CD8-positive, alpha-beta memory T cell (primary cell): Measurements from ENCODE around the gene BIRC3. TPM values are rescaled to one million over a fixed set of nuclear protein-coding genes. Genes with fewer than 3 reads are reported as not detected.
"Not testable (repeated sequence)": the region's sequence is repeated elsewhere in the genome, so short reads cannot be mapped to it uniquely, and the experiment has no call there.

Experiments
- CTCF ChIA-PET: fragments of 350-600 bp; sonication (Branson Sonifier 250); formaldehyde crosslinking; loops from one replicate; lab custom pipeline; 2021; ENCODE audit warnings: antibody characterized with exemption; lab: Charles Lee
- POLR2A ChIA-PET: fragments of 350-600 bp; sonication (Branson Sonifier 250); formaldehyde crosslinking; loops from one replicate; lab custom pipeline; 2021; ENCODE audit warnings: antibody characterized with exemption; lab: Charles Lee
- DNase-seq, 5 donors: peaks; one replicate each; pipeline versions ENCODE4 v3.0.0 to v3.0.0-alpha.2; 2020 to 2022; ENCODE audit warnings: mixed read lengths in 1 of 5
- H3K27ac ChIP-seq: one replicate; pipeline ENCODE4 v1.7.0; 2013; ENCODE audit warnings: low read depth, mild to moderate bottlenecking, low read length, moderate library complexity
- H3K27me3 ChIP-seq: 2 replicates; pipeline ENCODE4 v1.7.0; 2013; ENCODE audit warnings: low read length, mild to moderate bottlenecking; ENCODE audit not compliant: insufficient read depth, poor library complexity, severe bottlenecking
- H3K36me3 ChIP-seq: 2 replicates; pipeline ENCODE4 v1.7.0; 2013; ENCODE audit warnings: mild to moderate bottlenecking, low read length, moderate library complexity; ENCODE audit not compliant: insufficient read depth
- H3K4me1 ChIP-seq: 2 replicates; pipeline ENCODE4 v1.7.0; 2013; ENCODE audit warnings: mild to moderate bottlenecking, low read length, moderate library complexity; ENCODE audit not compliant: insufficient read depth
- H3K4me3 ChIP-seq: 2 replicates; pipeline ENCODE4 v1.7.0; 2013; ENCODE audit warnings: mild to moderate bottlenecking, low read length
- H3K9me3 ChIP-seq: 2 replicates; pipeline ENCODE4 v1.7.0; 2013; ENCODE audit warnings: mild to moderate bottlenecking, low read length
- H3K27ac Mint-ChIP-seq, 8 donors: one replicate each; pipeline ENCODE4 v1.8.0; 2020 to 2021; ENCODE audit warnings: mixed read lengths in 8 of 8, mild to moderate bottlenecking in 6 of 8, inconsistent platforms in 3 of 8, moderate library complexity in 3 of 8
- H3K27me3 Mint-ChIP-seq, 2 donors: one replicate each; pipeline ENCODE4 v1.8.0; 2020 to 2021; ENCODE audit warnings: mixed read lengths in 2 of 2, mild to moderate bottlenecking in 1 of 2, moderate library complexity in 1 of 2
- H3K36me3 Mint-ChIP-seq, 3 donors: one replicate each; pipeline ENCODE4 v1.8.0; 2020 to 2021; ENCODE audit warnings: mixed read lengths in 3 of 3, inconsistent platforms in 1 of 3, mild to moderate bottlenecking in 1 of 3
- H3K4me1 Mint-ChIP-seq, 3 donors: one replicate each; pipeline ENCODE4 v1.8.0; 2020 to 2021; ENCODE audit warnings: mixed read lengths in 3 of 3, inconsistent platforms in 1 of 3, mild to moderate bottlenecking in 1 of 3
- H3K4me3 Mint-ChIP-seq, 7 donors: one replicate each; pipeline ENCODE4 v1.8.0; 2020 to 2021; ENCODE audit warnings: mixed read lengths in 7 of 7, mild to moderate bottlenecking in 6 of 7, moderate library complexity in 4 of 7, inconsistent platforms in 2 of 7
- H3K9me3 Mint-ChIP-seq, 5 donors: one replicate each; pipeline ENCODE4 v1.8.0; 2020 to 2022; ENCODE audit warnings: mixed read lengths in 5 of 5, mild to moderate bottlenecking in 3 of 5, moderate library complexity in 2 of 5, inconsistent platforms in 1 of 5
- polyA plus RNA-seq: library from polyadenylated mRNA; unstranded; fragments of 300-500 nt; fragmentation: Illumina TruSeq; gene quantifications from one replicate; pipeline ENCODE4 v1.2.3, GENCODE V29; 2021
- total RNA-seq, 2 experiments: library from RNA; stranded (reverse); gene quantifications; one replicate each; pipeline ENCODE4 v1.2.3, GENCODE V29; 2021

The BIRC3 gene
- total and polyA plus RNA-seq, 3 experiments from 2014 or later = 36.7 to 199 (median 191) TPM

DNA sequence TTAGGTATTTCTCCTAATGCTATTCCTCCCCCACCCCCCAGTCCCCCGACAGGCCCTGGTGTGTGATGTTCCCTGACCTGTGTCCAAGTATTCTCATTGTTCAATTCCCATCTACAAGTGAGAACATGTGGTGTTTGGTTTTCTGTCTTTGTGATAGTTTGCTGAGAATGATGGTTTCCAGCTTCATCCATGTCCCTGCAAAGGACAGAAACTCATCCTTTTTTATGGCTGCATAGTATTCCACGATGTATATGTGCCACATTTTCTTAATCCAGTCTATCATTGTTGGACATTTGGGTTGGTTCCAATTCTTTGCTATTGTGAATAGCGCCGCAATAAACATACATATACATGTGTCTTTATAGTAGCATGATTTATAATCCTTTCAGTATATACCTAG, 20.5 kb upstream of the BIRC3 start:
- POLR2A ChIA-PET, H3K27me3 Mint-ChIP-seq, H3K36me3 ChIP-seq, H3K9me3 ChIP-seq, H3K36me3 Mint-ChIP-seq, DNase-seq, H3K27ac ChIP-seq, H3K9me3 Mint-ChIP-seq, H3K4me3 ChIP-seq, H3K4me3 Mint-ChIP-seq, H3K27ac Mint-ChIP-seq, H3K27me3 ChIP-seq: not testable (repeated sequence)
- CTCF ChIA-PET = interaction anchor here (0.9 to 5.8 kb wide), 5 partner anchors 9 to 45 kb away, joined by 4 to 72 read pairs (median 45); partner anchors contain the start of gene BIRC3
- H3K4me1 ChIP-seq = peaks cover 37% of the 10 kb centered on the region
- H3K4me1 Mint-ChIP-seq = peaks cover 43 to 67% (median 59%) of the 10 kb centered on the region in 3 donors

DNA sequence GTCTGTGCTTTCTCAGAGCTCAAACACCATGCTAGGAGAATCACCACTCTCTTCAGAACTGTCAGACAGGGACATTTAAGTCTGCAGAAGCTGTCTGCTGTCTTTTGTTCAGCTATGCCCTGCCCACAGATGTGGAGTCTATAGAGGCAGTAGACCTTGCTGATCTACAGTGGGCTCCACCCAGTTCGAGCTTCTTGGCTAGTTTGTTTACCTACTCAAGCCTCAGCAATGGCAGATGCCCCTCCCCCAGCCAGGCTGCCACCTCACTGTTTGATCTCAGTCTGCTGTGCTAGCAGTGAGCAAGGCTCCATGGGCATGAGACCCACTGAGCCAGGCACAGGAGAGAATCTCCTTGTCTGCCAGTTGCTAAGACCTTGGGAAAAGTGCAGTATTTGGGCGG, 16.4 kb upstream of the BIRC3 start:
- H3K4me1 ChIP-seq = peaks cover 56% of the 10 kb centered on the region
- H3K36me3 ChIP-seq, H3K27me3 Mint-ChIP-seq, H3K27me3 ChIP-seq, H3K27ac ChIP-seq: not testable (repeated sequence)
- Mint-ChIP-seq H3K36me3 (peaks cover 0 to 15% (median 6%) of the 10 kb centered on the region in 3 donors), H3K4me1 (peaks cover 58 to 68% (median 66%) of the 10 kb centered on the region in 3 donors), H3K27ac (peak overlapping the region in 6 of 8 donors; percentile 9 to 77 (median 64)), H3K4me3 (peak overlapping the region in 3 of 7 donors; percentile 19 to 24 (median 19)), H3K9me3 (peaks cover 3 to 17% (median 10%) of the 10 kb centered on the region in 5 donors)
- POLR2A ChIA-PET = interaction anchor here (0.6 to 1.4 kb wide), 4 partner anchors 14 to 26 kb away, joined by 4 to 8 read pairs (median 5); partner anchors contain the start of gene BIRC3
- DNase-seq = peak in 3 of 5 donors; percentile 46 to 84 (median 60)
- peak overlapping the region; percentile 29 for H3K4me3 ChIP-seq
- CTCF ChIA-PET = interaction anchor here (1.0 to 3.0 kb wide), 10 partner anchors 13 to 195 kb away, joined by 3 to 15 read pairs (median 5); no protein-coding TSS in a partner anchor
- H3K9me3 ChIP-seq = peaks cover 10% of the 10 kb centered on the region

DNA sequence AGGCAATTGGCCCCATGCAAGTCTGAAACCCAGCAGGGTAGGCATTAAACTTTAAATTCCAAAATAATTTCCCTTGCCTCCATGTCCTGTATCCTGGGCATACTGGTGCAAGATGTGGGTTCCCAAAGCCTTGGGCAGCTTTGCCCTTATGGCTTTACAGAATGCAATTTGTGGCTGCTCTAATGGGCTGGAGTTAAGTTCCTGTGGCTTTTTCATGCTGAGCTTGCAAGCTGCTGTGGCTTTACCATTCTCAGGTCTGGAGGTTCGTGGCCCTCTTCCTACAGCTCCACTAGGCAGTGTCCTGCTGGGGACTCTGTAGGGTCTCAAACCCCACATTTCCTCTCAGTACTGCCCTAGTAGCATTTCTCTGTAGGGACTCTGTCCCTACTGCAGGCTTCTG, 15.0 kb upstream of the BIRC3 start:
- peak overlapping the region in 4 of 8 donors; percentile 30 to 88 (median 68) for H3K27ac Mint-ChIP-seq
- H3K4me1 ChIP-seq = peaks cover 68% of the 10 kb centered on the region
- CTCF ChIA-PET = interaction anchor here (0.9 to 1.2 kb wide), 3 partner anchors 8 to 16 kb away, joined by 3 to 4 read pairs (median 3); no protein-coding TSS in a partner anchor
- H3K36me3 Mint-ChIP-seq = peaks cover 0 to 15% (median 6%) of the 10 kb centered on the region in 3 donors
- H3K4me3 ChIP-seq = peak overlapping the region; percentile 1
- peaks cover 72 to 80% (median 78%) of the 10 kb centered on the region in 3 donors for H3K4me1 Mint-ChIP-seq
- DNase-seq = no peak
- no peak overlapping the region for H3K27ac ChIP-seq
- no peaks in the 10 kb centered on the region for H3K36me3 ChIP-seq
- H3K27me3 Mint-ChIP-seq = peaks cover 0 to 1% of the 10 kb centered on the region in 2 donors
- H3K9me3 Mint-ChIP-seq = peaks cover 3 to 17% (median 10%) of the 10 kb centered on the region in 5 donors
- peaks cover 10% of the 10 kb centered on the region for H3K9me3 ChIP-seq
- POLR2A ChIA-PET = no interaction called here
- H3K27me3 ChIP-seq = no peaks in the 10 kb centered on the region
- H3K4me3 Mint-ChIP-seq = peak overlapping the region in 1 of 7 donors; percentile 49

DNA sequence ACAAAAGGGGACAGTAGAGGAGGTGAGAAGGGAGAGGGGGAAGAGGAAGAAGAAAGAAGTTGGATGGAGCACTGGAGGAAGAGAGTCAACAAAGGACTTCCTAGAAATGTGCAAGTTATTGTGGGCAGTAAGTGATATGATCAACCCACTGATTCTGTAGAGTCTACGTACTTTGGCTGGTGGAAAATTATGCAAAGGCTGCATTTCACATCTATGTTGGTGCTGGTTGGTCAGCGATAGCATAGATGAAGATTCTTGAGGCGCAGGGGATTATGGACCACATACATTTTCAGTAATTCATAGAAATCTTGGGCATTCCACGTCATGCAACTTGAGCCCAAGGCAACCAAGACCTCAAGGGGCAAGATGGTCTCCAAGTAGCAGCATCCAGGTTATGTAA, 12.6 kb upstream of the BIRC3 start:
- Histone ChIP-seq H3K4me1 (peaks cover 82% of the 10 kb centered on the region), H3K36me3 (no peaks in the 10 kb centered on the region), H3K4me3 (no peak overlapping the region), H3K27me3 (no peaks in the 10 kb centered on the region), H3K9me3 (peaks cover 10% of the 10 kb centered on the region), H3K27ac (no peak overlapping the region)
- CTCF ChIA-PET = no interaction called here
- POLR2A ChIA-PET = no interaction called here
- Mint-ChIP-seq H3K36me3 (peaks cover 0 to 15% (median 6%) of the 10 kb centered on the region in 3 donors), H3K9me3 (peaks cover 3 to 17% (median 10%) of the 10 kb centered on the region in 5 donors), H3K4me1 (peaks cover 69 to 85% (median 84%) of the 10 kb centered on the region in 3 donors), H3K27ac (peak overlapping the region; percentile 76 to 99 (median 90)), H3K4me3 (peak overlapping the region; percentile 1 to 57 (median 46)), H3K27me3 (peaks cover 0 to 1% of the 10 kb centered on the region in 2 donors)
- DNase-seq = no peak

DNA sequence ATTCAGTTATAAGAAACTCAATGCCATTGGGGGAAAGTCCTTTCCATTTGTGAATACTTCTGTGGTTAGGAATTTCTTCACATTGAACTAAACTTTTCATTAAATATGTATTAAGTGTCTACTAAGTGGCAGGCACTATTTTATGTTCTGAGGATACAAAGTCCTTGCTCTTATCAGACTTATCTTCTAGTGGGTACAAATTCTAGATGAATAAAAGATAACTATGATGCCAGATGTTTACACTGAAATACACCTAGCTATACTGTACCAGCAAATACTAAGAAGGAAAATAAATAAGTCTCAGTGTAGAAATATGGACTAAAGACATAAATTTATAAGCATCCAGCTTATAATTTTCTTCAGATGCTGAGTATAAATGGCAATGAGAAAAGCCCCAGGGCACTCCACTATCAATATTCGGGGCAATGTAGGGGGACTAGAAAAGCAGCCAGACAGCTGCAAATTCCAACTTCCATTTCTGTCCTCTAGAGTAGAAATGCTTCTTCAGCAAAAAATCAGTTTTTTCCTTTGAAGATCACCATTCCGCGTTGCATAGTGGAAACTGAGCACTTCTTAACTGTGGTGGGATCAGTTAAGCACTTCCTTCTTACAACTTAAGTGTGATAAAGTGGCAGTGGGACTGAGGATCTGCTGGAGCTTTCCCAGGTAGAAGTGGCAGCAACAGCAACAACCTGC, 11.8 kb upstream of the BIRC3 start:
- H3K4me3 ChIP-seq = peak overlapping the region; percentile 24
- H3K27ac ChIP-seq = no peak overlapping the region
- POLR2A ChIA-PET = interaction anchor here (0.6 to 2.0 kb wide), 5 partner anchors 10 to 68 kb away, joined by 3 to 14 read pairs (median 7); no protein-coding TSS in a partner anchor

DNA sequence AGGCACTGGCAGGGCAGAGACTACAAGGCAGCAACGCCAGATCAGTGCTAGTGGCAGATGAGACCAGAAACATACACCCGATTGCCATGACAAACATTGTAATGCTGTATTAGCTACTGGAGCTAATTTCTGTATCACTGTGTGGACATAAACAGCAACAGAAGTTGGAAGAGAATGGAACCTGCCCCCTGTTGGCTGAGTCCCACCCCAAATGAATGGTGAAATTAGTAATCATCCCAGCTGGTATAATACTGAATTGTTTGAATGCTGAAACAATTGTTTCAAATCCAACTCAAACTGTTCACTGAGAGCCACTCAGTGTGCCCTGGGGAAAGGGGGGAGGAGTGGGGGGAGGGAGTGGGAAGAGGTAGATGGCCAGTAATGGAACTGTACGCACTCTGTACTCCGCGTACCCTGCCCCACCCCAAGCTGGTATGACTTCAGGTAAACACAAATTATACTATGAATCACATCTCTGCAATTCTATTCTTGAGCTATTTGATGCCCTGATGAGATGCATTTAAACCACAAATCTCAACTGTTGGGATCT, 11.2 kb upstream of the BIRC3 start:
- peaks cover 0 to 1% of the 10 kb centered on the region in 2 donors for H3K27me3 Mint-ChIP-seq
- peak overlapping the region; percentile 24 for H3K4me3 ChIP-seq

More for the DNA sequence above, 11.8 kb upstream of the BIRC3 start:
- Mint-ChIP-seq H3K4me3 (peak overlapping the region; percentile 24 to 77 (median 61)), H3K36me3 (peaks cover 0 to 15% (median 6%) of the 10 kb centered on the region in 3 donors), H3K27me3 (peaks cover 0 to 1% of the 10 kb centered on the region in 2 donors), H3K4me1 (peaks cover 60 to 79% (median 79%) of the 10 kb centered on the region in 3 donors), H3K27ac (peak overlapping the region; percentile 76 to 99 (median 90)), H3K9me3 (peaks cover 3 to 17% (median 10%) of the 10 kb centered on the region in 5 donors)
- H3K36me3 ChIP-seq = no peaks in the 10 kb centered on the region
- no peak for DNase-seq
- peaks cover 74% of the 10 kb centered on the region for H3K4me1 ChIP-seq
- CTCF ChIA-PET = interaction anchor here (0.6 to 4.6 kb wide), 6 partner anchors 10 to 194 kb away, joined by 3 to 38 read pairs (median 9); partner anchors contain the start of gene BIRC3
- H3K27me3 ChIP-seq = no peaks in the 10 kb centered on the region
- peaks cover 10% of the 10 kb centered on the region for H3K9me3 ChIP-seq

DNA sequence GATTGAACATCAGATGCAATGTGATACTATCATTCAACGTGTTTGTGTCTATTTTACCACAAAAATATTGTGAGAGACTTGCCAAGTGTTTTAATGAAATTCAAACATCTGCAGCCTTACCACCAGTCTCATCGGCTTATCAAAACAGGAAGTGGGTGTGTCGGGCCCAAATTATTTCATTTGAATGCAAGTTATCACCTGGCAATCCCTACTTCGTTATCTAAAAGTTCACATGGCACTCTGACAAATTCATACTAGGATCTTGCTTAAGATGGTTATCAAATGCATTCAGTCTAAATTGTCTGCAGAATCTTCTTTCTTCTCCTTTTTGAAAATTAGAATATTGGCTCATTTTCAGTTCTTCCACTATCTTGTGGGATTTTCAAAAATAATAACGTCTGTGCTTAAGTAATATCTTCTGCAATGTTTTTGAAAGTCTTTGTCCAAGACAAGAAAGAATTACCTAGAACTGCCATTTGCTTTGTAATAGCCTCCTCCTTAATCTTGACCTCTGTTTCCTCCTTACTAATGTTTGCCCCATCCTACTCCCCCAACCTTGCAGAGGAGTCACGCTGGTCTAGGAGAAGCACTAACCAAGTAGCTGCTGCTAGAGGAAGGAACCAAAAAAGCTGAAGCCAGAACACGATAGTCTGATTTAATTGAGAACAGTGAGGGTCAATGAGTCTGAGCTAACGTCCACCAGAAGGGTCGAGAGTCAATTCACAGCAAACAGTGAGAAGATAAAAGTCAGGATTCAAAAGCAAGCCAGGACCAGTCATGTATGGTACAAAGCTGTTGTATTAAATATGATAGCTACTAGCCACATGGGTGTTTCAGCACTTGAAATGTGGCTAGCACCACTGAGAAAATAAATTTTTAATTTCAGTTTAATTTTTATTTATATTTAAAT, 10.2 kb upstream of the BIRC3 start:
- H3K9me3 ChIP-seq = peaks cover 9% of the 10 kb centered on the region
- H3K27ac ChIP-seq = no peak overlapping the region
- peak overlapping the region; percentile 23 for H3K4me3 ChIP-seq
- H3K27me3 ChIP-seq = no peaks in the 10 kb centered on the region
- no peaks in the 10 kb centered on the region for H3K36me3 ChIP-seq
- POLR2A ChIA-PET = interaction anchor here (0.6 to 2.0 kb wide), 4 partner anchors 9 to 13 kb away, joined by 3 to 9 read pairs (median 5); no protein-coding TSS in a partner anchor
- CTCF ChIA-PET = interaction anchor here (0.9 to 4.6 kb wide), 8 partner anchors 9 to 192 kb away, joined by 3 to 38 read pairs (median 12); partner anchors contain the start of gene BIRC3
- H3K4me1 ChIP-seq = peaks cover 58% of the 10 kb centered on the region
- Mint-ChIP-seq H3K4me1 (peaks cover 46 to 75% (median 75%) of the 10 kb centered on the region in 3 donors), H3K36me3 (peaks cover 0 to 7% (median 3%) of the 10 kb centered on the region in 3 donors), H3K27me3 (no peaks in the 10 kb centered on the region), H3K9me3 (peaks cover 3 to 11% (median 6%) of the 10 kb centered on the region in 5 donors), H3K27ac (peak overlapping the region; percentile 76 to 99 (median 90)), H3K4me3 (peak overlapping the region; percentile 41 to 78 (median 51))
- peak in 4 of 5 donors; percentile 22 to 74 (median 64) for DNase-seq

More for the DNA sequence above, 11.2 kb upstream of the BIRC3 start:
- H3K4me1 Mint-ChIP-seq = peaks cover 55 to 78% (median 77%) of the 10 kb centered on the region in 3 donors
- POLR2A ChIA-PET = interaction anchor here (0.6 to 2.0 kb wide), 5 partner anchors 9 to 68 kb away, joined by 3 to 14 read pairs (median 7); no protein-coding TSS in a partner anchor
- Histone ChIP-seq H3K36me3 (no peaks in the 10 kb centered on the region), H3K27me3 (no peaks in the 10 kb centered on the region), H3K9me3 (peaks cover 10% of the 10 kb centered on the region), H3K4me1 (peaks cover 67% of the 10 kb centered on the region), H3K27ac (no peak overlapping the region)
- H3K4me3 Mint-ChIP-seq = peak overlapping the region; percentile 24 to 78 (median 61)
- H3K27ac Mint-ChIP-seq = peak overlapping the region; percentile 76 to 99 (median 90)
- CTCF ChIA-PET = interaction anchor here (0.8 to 4.6 kb wide), 6 partner anchors 10 to 193 kb away, joined by 3 to 38 read pairs (median 12); partner anchors contain the start of gene BIRC3
- peaks cover 3 to 17% (median 10%) of the 10 kb centered on the region in 5 donors for H3K9me3 Mint-ChIP-seq
- no peak for DNase-seq
- peaks cover 0 to 15% (median 6%) of the 10 kb centered on the region in 3 donors for H3K36me3 Mint-ChIP-seq
